Mesenchymal stem cell (in vitro differentiated cells and primary cell): ENCODE data around the gene CEP97.
"Not testable (repeated sequence)": the region's sequence is repeated elsewhere in the genome, so short reads cannot be mapped to it uniquely, and the experiment has no call there.

Source experiments
- DNase-seq: peaks from one replicate; pipeline ENCODE4 v3.0.0-alpha.2; 2013
- H2AFZ ChIP-seq: one replicate; pipeline ENCODE4 v1.6.1; 2013; ENCODE audit warnings: low read depth, mild to moderate bottlenecking, control low read depth, inconsistent platforms, low read length, moderate library complexity
- H2AK5ac ChIP-seq: 2 replicates; pipeline ENCODE4 v1.6.1; 2013; ENCODE audit warnings: low read length, moderate library complexity, mild to moderate bottlenecking, inconsistent platforms; ENCODE audit not compliant: severe bottlenecking
- H2BK120ac ChIP-seq: one replicate; pipeline ENCODE4 v1.6.1; 2013; ENCODE audit warnings: low read depth, mild to moderate bottlenecking, inconsistent platforms, low read length, moderate library complexity
- H2BK12ac ChIP-seq, 2 experiments: one replicate each; pipeline ENCODE4 v1.6.1; 2013; ENCODE audit warnings: inconsistent platforms in 2 of 2, low read length in 2 of 2, mild to moderate bottlenecking in 2 of 2, moderate library complexity in 2 of 2, control low read depth in 1 of 2
- H2BK15ac ChIP-seq: one replicate; pipeline ENCODE4 v1.6.1; 2013; ENCODE audit warnings: mild to moderate bottlenecking, low read depth, inconsistent platforms; ENCODE audit not compliant: poor library complexity, severe bottlenecking
- H2BK5ac ChIP-seq: 2 replicates; pipeline ENCODE4 v1.6.1; 2013; ENCODE audit warnings: low read depth, mild to moderate bottlenecking, low read length, control low read depth, inconsistent platforms; ENCODE audit not compliant: poor library complexity, severe bottlenecking
- H3K14ac ChIP-seq, 2 experiments: one replicate each; pipeline ENCODE4 v1.6.1; 2013; ENCODE audit warnings: inconsistent platforms in 2 of 2, low read length in 2 of 2, control low read depth in 1 of 2, mild to moderate bottlenecking in 1 of 2, moderate library complexity in 1 of 2
- H3K18ac ChIP-seq, 2 experiments: one replicate each; pipeline ENCODE4 v1.6.1; 2013; ENCODE audit warnings: inconsistent platforms in 2 of 2, low read length in 2 of 2, control low read depth in 1 of 2, low read depth in 1 of 2, mild to moderate bottlenecking in 1 of 2
- H3K23ac ChIP-seq, 2 experiments: one replicate each; pipeline ENCODE4 v1.6.1; 2013; ENCODE audit warnings: inconsistent platforms in 2 of 2, low read length in 2 of 2, mild to moderate bottlenecking in 2 of 2, moderate library complexity in 2 of 2, control low read depth in 1 of 2
- H3K27ac ChIP-seq: 2 replicates; pipeline ENCODE4 v1.5.1; 2013; ENCODE audit warnings: mild to moderate bottlenecking, moderate library complexity, low read length, control low read depth, inconsistent platforms; ENCODE audit not compliant: poor library complexity, severe bottlenecking
- H3K27me3 ChIP-seq, 2 experiments: 2 replicates each; pipeline versions ENCODE4 v1.6.1 to v1.7.0; 2013; ENCODE audit warnings: low read length in 2 of 2, mild to moderate bottlenecking in 2 of 2, moderate library complexity in 2 of 2, control low read depth in 1 of 2, inconsistent platforms in 1 of 2; ENCODE audit not compliant: control insufficient read depth in 1 of 2, insufficient read depth in 1 of 2
- H3K36me3 ChIP-seq, 2 experiments: 2 replicates each; pipeline versions ENCODE4 v1.6.1 to v1.7.0; 2013; ENCODE audit warnings: low read length in 2 of 2, control low read depth in 1 of 2, inconsistent platforms in 1 of 2, low read depth in 1 of 2, mild to moderate bottlenecking in 1 of 2; ENCODE audit not compliant: insufficient read depth in 2 of 2, control insufficient read depth in 1 of 2
- H3K4ac ChIP-seq, 2 experiments: one replicate each; pipeline ENCODE4 v1.6.1; 2013; ENCODE audit warnings: inconsistent platforms in 2 of 2, low read length in 2 of 2, mild to moderate bottlenecking in 2 of 2, moderate library complexity in 2 of 2, control low read depth in 1 of 2, low read depth in 1 of 2
- H3K4me1 ChIP-seq: 2 replicates; pipeline ENCODE4 v1.6.1; 2013; ENCODE audit warnings: low read depth, low read length, control low read depth; ENCODE audit not compliant: control insufficient read depth, insufficient read depth
- H3K4me2 ChIP-seq: 2 replicates; pipeline ENCODE4 v1.6.1; 2013; ENCODE audit warnings: low read length, mild to moderate bottlenecking, inconsistent platforms; ENCODE audit not compliant: poor library complexity, severe bottlenecking
- H3K4me3 ChIP-seq, 2 experiments: 2 replicates each; pipeline versions ENCODE4 v1.5.1 to v1.7.0; 2013; ENCODE audit warnings: low read length in 2 of 2, mild to moderate bottlenecking in 2 of 2, control low read depth in 1 of 2, low read depth in 1 of 2; ENCODE audit not compliant: insufficient read depth in 1 of 2
- H3K79me1 ChIP-seq: replicated peaks from 2 replicates; pipeline ENCODE4 v1.6.1; 2013; ENCODE audit warnings: mild to moderate bottlenecking, control low read depth, low read length, inconsistent platforms; ENCODE audit not compliant: poor library complexity, severe bottlenecking
- H3K9ac ChIP-seq: 2 replicates; pipeline ENCODE4 v1.7.0; 2013; ENCODE audit warnings: mild to moderate bottlenecking, low read length, moderate library complexity
- H3K9me3 ChIP-seq: 2 replicates; pipeline ENCODE4 v1.7.0; 2013; ENCODE audit warnings: mild to moderate bottlenecking, low read length; ENCODE audit not compliant: control insufficient read depth
- H4K8ac ChIP-seq: one replicate; pipeline ENCODE4 v1.6.1; 2013; ENCODE audit warnings: inconsistent platforms, mild to moderate bottlenecking, low read length, moderate library complexity
- H4K91ac ChIP-seq: one replicate; pipeline ENCODE4 v1.6.1; 2013; ENCODE audit warnings: mild to moderate bottlenecking, low read length, inconsistent platforms
- WGBS: methylation state at CpG from one replicate; pipeline ENCODE4 v1.1.7; 2013; ENCODE audit warnings: mixed read lengths; 5-methylcytosine and 5-hydroxymethylcytosine counted together

CEP97 gene

DNA sequence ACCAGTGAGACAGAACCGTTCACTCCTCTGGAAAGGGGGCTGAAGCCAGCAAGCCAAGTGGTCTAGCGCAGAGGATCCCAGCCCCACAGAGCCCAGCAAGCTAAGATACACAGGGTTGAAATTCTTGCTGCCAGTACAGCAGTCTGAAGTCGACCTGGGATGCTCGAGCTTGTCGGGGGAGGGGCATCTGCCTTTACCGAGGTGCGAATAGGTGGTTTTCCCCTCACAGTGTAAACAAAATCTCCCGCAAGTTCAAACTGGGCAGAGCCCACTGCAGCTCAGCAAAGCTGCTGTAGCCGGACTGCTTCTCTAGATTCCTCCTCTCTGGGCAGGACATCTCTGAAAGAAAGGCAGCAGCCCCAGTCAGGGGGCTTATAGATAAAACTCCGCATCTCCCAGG, 11.4 kb downstream of the CEP97 start:
- Histone ChIP-seq H3K14ac (no peak overlapping the region), H3K4me1 (no peaks in the 10 kb centered on the region), H3K18ac (no peak overlapping the region), H3K27me3 (no peaks in the 10 kb centered on the region), H3K4ac (no peak overlapping the region), H4K91ac (no peak overlapping the region), H2BK5ac (no peak overlapping the region), H4K8ac (no peak overlapping the region), H3K9ac (no peak overlapping the region), H3K23ac (no peak overlapping the region), H3K4me2 (no peak overlapping the region), H2BK120ac (no peak overlapping the region), H3K4me3 (no peak overlapping the region), H2AK5ac (no peak overlapping the region), H2BK12ac (no peak overlapping the region), H2BK15ac (no peak overlapping the region), H2AFZ (no peak overlapping the region), H3K79me1 (peaks cover 11% of the 10 kb centered on the region), H3K27ac (no peak overlapping the region), H3K9me3 (no peaks in the 10 kb centered on the region), H3K36me3 (peaks cover 24 to 58% of the 10 kb centered on the region in 2 experiments)
- no peak for DNase-seq
- WGBS: 94% methylated on average over 10 of the region's 10 CpGs

DNA sequence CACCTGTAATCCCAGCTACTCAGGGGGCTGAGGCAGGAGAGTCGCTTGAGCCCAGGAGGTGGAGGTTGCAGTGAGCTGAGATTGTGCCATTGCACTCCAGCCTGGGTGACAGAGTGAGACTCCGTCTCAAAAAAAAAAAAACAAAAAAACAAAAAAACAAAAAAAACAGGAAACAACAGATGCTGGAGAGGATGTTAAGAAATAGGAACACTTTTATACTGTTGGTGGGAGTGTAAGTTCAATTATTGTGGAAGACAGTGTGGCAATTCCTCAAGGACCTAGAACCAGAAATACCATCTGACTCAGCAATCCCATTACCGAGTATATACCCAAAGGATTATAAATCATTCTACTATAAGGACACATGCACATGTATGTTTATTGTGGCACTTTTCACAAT, 17.5 kb downstream of the CEP97 start:
- H3K14ac ChIP-seq, H2AK5ac ChIP-seq, H3K4me3 ChIP-seq, H3K23ac ChIP-seq, H3K4me1 ChIP-seq, H3K18ac ChIP-seq, H2BK15ac ChIP-seq, H4K8ac ChIP-seq, H4K91ac ChIP-seq, H3K9me3 ChIP-seq, H2BK12ac ChIP-seq, DNase-seq, H3K9ac ChIP-seq, H3K36me3 ChIP-seq, H3K79me1 ChIP-seq, H2BK5ac ChIP-seq, H3K27me3 ChIP-seq, H3K27ac ChIP-seq, H2BK120ac ChIP-seq, H3K4me2 ChIP-seq, H2AFZ ChIP-seq, H3K4ac ChIP-seq: not testable (repeated sequence)
- 100% methylated on average over 1 of the region's 3 CpGs for WGBS

GRCh38 chr3:101744811-101745210, 20.4 kb downstream of the CEP97 start:
- Histone ChIP-seq H2AFZ (no peak overlapping the region), H3K27ac (no peak overlapping the region), H4K91ac (no peak overlapping the region), H3K9me3 (no peaks in the 10 kb centered on the region), H2AK5ac (no peak overlapping the region), H2BK5ac (no peak overlapping the region), H4K8ac (no peak overlapping the region), H3K36me3 (peaks cover 0 to 3% of the 10 kb centered on the region in 2 experiments), H3K14ac (no peak overlapping the region), H2BK120ac (no peak overlapping the region), H3K9ac (no peak overlapping the region), H3K4ac (no peak overlapping the region), H3K4me3 (no peak overlapping the region), H3K4me1 (no peaks in the 10 kb centered on the region), H3K18ac (no peak overlapping the region), H3K79me1 (peaks cover 5% of the 10 kb centered on the region), H2BK15ac (no peak overlapping the region), H2BK12ac (no peak overlapping the region), H3K27me3 (no peaks in the 10 kb centered on the region), H3K4me2 (no peak overlapping the region), H3K23ac (no peak overlapping the region)
- DNase-seq: no peak
- 58% methylated on average over 1 of the region's 1 CpG for WGBS

DNA sequence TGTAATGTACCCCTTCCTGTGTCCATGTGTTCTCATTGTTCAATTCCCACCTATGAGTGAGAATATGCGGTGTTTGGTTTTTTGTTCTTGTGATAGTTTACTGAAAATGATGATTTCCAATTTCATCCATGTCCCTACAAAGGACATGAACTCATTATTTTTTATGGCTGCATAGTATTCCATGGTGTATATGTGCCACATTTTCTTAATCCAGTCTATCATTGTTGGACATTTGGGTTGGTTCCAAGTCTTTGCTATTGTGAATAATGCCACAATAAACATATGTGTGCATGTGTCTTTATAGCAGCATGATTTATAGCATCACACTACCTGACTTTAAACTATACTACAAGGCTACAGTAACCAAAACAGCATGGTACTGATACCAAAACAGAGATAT, 21.5 kb downstream of the CEP97 start:
- H3K9me3 ChIP-seq, DNase-seq: not testable (repeated sequence)

More for the DNA sequence above, 21.5 kb downstream of the CEP97 start:
- H2BK15ac ChIP-seq, H4K91ac ChIP-seq, H3K4me1 ChIP-seq, H3K4me3 ChIP-seq, H2AK5ac ChIP-seq, H3K4ac ChIP-seq, H2BK12ac ChIP-seq, H2AFZ ChIP-seq, H3K27me3 ChIP-seq, H3K14ac ChIP-seq, H2BK5ac ChIP-seq, H3K4me2 ChIP-seq, H3K18ac ChIP-seq, H4K8ac ChIP-seq, H3K27ac ChIP-seq, H3K9ac ChIP-seq, H2BK120ac ChIP-seq, H3K36me3 ChIP-seq, H3K79me1 ChIP-seq, H3K23ac ChIP-seq: not testable (repeated sequence)
- no CpG with 5 or more reads among the region's 1 CpG for WGBS
